ENCODE measurements around the gene GAS1.
A peak's percentile ranks its signal among the peaks of the same experiment; 100 is the strongest.

The GAS1 gene

DNA sequence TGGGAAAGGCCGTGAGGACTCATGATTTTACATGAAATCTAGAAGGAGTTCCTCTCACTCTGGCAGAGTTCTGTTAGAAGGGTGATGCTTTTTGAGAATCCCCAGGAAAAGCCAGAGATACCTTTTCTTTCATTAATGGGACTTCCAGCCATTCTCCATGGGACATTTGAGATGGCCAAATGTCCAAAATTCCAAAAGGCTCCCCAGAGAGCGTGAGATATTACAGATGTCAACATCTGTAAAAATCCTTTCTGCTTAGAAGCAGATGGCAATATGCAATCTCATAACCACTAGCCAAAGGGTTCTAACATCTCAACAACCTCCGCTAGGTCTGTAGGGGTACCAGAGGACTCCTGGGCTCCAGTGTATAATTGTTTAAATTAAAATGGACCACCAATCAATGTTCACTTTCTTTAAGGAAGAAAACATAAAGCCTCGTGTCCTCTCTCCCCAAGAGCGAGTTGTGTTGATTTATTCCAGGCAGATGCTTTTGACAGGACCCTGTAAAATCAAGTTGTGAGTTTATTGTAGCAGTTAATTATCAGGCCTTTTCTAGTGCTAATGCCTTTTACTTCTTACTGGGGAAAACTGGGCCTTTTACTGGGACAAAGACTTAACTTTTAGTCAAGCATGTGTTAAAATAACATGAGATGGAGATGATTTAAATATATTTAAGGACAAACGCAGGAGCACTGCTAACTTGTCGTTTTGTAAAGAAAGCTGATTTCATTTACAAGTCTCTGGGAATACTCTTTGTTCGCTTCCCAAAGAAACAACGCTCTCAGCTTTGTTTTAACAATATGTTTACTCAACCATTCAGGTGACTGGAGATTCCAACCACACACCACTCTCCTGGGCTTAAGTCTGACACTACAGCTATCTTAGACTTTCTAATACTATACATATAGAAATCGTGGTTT, 4.8 kb downstream of the GAS1 start:
- Histone ChIP-seq H3K27me3 (ENCODE audit: control insufficient read depth in 1 of 2, insufficient read depth in 2 of 2, low read length in 2 of 2) (no peaks in the 10 kb centered on the region), H3K27ac (ENCODE audit: low read depth, low read length) (peak overlapping the region; percentile 51), H3K4me1 (ENCODE audit: insufficient read depth, low read length) (peaks cover 21% of the 10 kb centered on the region), H3K36me3 (ENCODE audit: insufficient read depth, low read length) (peaks cover 8% of the 10 kb centered on the region), H3K4me3 (ENCODE audit: low read depth in 1 of 2, low read length in 2 of 2) (peak overlapping the region in 1 of 2 donors; percentile 47), H3K9me3 (ENCODE audit: low read length) (no peaks in the 10 kb centered on the region), H3K9ac (ENCODE audit: low read length) (no peak overlapping the region)

DNA sequence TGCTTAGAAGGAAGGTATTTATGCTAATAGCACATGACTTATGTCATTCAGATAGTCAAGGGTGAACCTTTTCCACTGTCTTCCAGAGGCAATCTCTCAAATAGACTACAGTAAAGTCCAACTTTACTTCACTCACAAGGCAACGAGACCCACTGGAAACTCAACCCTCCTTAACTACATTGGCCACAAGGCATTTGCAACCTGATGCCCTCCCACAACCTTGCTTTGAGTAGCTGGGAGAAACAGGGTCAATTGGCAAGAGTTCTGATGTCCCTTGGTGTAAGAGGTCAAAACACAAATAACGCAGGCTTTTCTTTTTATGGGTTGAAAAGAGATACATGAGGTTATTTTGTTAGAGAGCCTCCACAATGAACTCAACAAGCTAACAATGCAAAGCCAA, 6.1 kb downstream of the GAS1 start:
- Histone ChIP-seq H3K9me3 (ENCODE audit: low read length) (no peaks in the 10 kb centered on the region), H3K4me3 (ENCODE audit: low read depth in 1 of 2, low read length in 2 of 2) (no peak overlapping the region), H3K36me3 (ENCODE audit: insufficient read depth, low read length) (peaks cover 8% of the 10 kb centered on the region), H3K27ac (ENCODE audit: low read depth, low read length) (no peak overlapping the region), H3K4me1 (ENCODE audit: insufficient read depth, low read length) (peaks cover 21% of the 10 kb centered on the region), H3K9ac (ENCODE audit: low read length) (no peak overlapping the region), H3K27me3 (ENCODE audit: control insufficient read depth in 1 of 2, insufficient read depth in 2 of 2, low read length in 2 of 2) (no peaks in the 10 kb centered on the region)

DNA sequence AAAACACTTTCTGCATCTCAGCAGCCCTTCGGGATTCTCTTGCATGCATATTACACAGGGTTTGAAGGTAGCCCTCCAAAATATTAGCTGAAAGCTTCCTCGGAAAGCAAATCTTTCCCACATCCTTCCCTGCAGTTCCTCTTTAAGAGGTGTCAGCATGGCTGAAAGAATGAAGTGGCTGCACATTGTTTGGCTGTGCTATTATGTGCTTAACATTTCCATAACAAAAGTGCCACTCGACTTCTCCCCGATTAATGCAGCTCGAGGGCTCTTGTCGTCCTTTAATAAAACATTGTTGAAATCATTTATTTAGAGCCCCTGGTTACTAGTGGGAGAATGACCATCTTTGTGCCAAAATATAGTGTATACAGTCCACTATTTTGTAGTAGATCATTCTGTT, 6.5 kb downstream of the GAS1 start:
- Histone ChIP-seq H3K4me3 (ENCODE audit: low read depth in 1 of 2, low read length in 2 of 2) (no peak overlapping the region), H3K27me3 (ENCODE audit: control insufficient read depth in 1 of 2, insufficient read depth in 2 of 2, low read length in 2 of 2) (no peaks in the 10 kb centered on the region), H3K36me3 (ENCODE audit: insufficient read depth, low read length) (peaks cover 8% of the 10 kb centered on the region), H3K4me1 (ENCODE audit: insufficient read depth, low read length) (peaks cover 21% of the 10 kb centered on the region), H3K9me3 (ENCODE audit: low read length) (no peaks in the 10 kb centered on the region), H3K9ac (ENCODE audit: low read length) (no peak overlapping the region), H3K27ac (ENCODE audit: low read depth, low read length) (no peak overlapping the region)

- H3K9me3 ChIP-seq (ENCODE audit: low read length), result no peaks in the 10 kb centered on the region
- H3K27me3 ChIP-seq (ENCODE audit: control insufficient read depth in 1 of 2, insufficient read depth in 2 of 2, low read length in 2 of 2), result no peaks in the 10 kb centered on the region
- H3K36me3 ChIP-seq (ENCODE audit: insufficient read depth, low read length), result peaks cover 2% of the 10 kb centered on the region
- no peak overlapping the region for H3K9ac ChIP-seq (ENCODE audit: low read length)
- no peak overlapping the region for H3K4me3 ChIP-seq (ENCODE audit: low read depth in 1 of 2, low read length in 2 of 2)
- no peak overlapping the region for H3K27ac ChIP-seq (ENCODE audit: low read depth, low read length)
- H3K4me1 ChIP-seq (ENCODE audit: insufficient read depth, low read length), result peaks cover 21% of the 10 kb centered on the region
These were observed 7.4 kb downstream of the GAS1 start for GRCh38 chr9:86939891-86940290.

DNA sequence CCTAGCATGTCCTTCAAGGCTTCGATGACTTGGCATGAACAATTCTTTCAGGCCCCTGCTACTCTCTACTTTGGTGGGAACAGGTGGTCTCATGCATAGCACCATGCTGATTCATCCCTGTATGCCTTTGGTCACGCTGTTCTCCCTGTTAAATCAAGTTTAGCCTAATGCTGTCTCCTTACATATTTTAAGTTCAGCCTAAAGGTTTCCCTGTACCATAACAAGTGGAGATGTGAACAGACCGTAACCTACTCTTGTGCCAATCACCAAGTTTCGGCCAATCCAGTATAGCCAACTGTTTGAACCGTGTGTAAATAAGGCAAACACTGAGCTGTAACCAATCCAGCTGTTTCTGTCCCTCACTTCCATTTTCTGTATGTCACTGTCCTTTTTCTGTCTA, 8.0 kb downstream of the GAS1 start:
- H3K9ac ChIP-seq (ENCODE audit: low read length), result no peak overlapping the region
- no peaks in the 10 kb centered on the region for H3K27me3 ChIP-seq (ENCODE audit: control insufficient read depth in 1 of 2, insufficient read depth in 2 of 2, low read length in 2 of 2)
- H3K9me3 ChIP-seq (ENCODE audit: low read length), result no peaks in the 10 kb centered on the region
- H3K27ac ChIP-seq (ENCODE audit: low read depth, low read length), result no peak overlapping the region
- H3K4me1 ChIP-seq (ENCODE audit: insufficient read depth, low read length), result peaks cover 21% of the 10 kb centered on the region
- no peak overlapping the region for H3K4me3 ChIP-seq (ENCODE audit: low read depth in 1 of 2, low read length in 2 of 2)
- H3K36me3 ChIP-seq (ENCODE audit: insufficient read depth, low read length), result no peaks in the 10 kb centered on the region

DNA sequence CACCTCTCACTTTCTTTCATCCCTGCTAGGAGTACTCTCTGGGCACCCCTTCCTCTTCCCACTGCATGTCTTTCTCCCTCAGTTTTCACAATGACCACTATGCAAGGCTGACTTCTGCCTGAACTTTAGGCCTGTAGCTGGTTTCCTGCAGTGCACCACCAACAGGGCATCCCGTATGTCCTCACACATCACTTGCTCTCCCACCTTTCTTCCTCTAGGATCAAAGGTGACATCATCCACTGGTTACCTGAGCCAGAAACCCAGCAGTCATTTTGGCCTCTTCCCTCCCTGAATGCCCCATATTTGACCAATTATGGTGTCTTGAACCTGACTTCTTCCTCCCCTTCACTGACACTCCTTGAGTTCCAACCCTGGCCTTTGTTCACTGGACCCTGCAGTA, 8.5 kb downstream of the GAS1 start:
- Histone ChIP-seq H3K4me1 (ENCODE audit: insufficient read depth, low read length) (peaks cover 16% of the 10 kb centered on the region), H3K9ac (ENCODE audit: low read length) (no peak overlapping the region), H3K27ac (ENCODE audit: low read depth, low read length) (no peak overlapping the region), H3K4me3 (ENCODE audit: low read depth in 1 of 2, low read length in 2 of 2) (no peak overlapping the region), H3K36me3 (ENCODE audit: insufficient read depth, low read length) (no peaks in the 10 kb centered on the region), H3K9me3 (ENCODE audit: low read length) (no peaks in the 10 kb centered on the region), H3K27me3 (ENCODE audit: control insufficient read depth in 1 of 2, insufficient read depth in 2 of 2, low read length in 2 of 2) (no peaks in the 10 kb centered on the region)

DNA sequence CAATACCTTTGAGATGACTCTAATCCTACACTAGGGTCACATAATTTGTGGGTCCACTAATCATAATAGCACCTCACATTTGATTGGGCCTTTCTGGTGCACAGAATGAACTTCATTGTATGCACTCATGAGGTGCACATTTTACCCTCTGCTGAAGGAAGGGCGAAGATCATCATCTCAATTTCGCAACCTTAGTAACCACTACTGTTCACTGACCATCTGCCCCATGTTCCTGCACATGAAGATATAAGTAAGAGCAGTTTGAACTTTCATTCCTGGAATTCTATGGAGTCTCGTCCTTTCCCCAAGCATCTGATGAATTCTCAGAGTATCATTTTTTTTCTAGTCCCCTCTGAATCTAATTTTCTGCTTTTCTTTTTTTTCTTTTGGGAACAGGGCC, 21.2 kb downstream of the GAS1 start:
- no peaks in the 10 kb centered on the region for H3K27me3 ChIP-seq (ENCODE audit: control insufficient read depth in 1 of 2, insufficient read depth in 2 of 2, low read length in 2 of 2)
- H3K4me1 ChIP-seq (ENCODE audit: insufficient read depth, low read length), result no peaks in the 10 kb centered on the region
- H3K36me3 ChIP-seq (ENCODE audit: insufficient read depth, low read length), result no peaks in the 10 kb centered on the region
- no peak overlapping the region for H3K27ac ChIP-seq (ENCODE audit: low read depth, low read length)
- no peaks in the 10 kb centered on the region for H3K9me3 ChIP-seq (ENCODE audit: low read length)
- H3K9ac ChIP-seq (ENCODE audit: low read length), result no peak overlapping the region
- no peak overlapping the region for H3K4me3 ChIP-seq (ENCODE audit: low read depth in 1 of 2, low read length in 2 of 2)

DNA sequence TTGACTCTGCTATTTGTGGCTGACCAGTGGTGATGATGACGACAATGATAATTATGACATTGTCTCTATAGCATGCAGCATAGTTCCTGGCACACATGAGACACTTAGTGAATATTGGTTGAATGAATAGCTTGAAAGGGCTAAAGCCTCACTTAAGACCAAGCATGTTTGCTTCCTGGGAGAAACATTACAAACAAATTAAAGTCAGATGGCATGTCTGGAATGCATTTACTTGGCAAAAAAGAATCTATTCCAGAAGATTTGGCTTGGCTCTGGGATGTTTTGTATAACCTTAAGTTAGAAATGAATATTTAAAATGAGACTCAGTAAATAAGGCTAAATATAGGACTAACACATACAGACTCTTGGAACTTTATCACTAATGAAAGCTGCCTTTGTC, 21.6 kb downstream of the GAS1 start:
- no peaks in the 10 kb centered on the region for H3K36me3 ChIP-seq (ENCODE audit: insufficient read depth, low read length)
- no peak overlapping the region for H3K27ac ChIP-seq (ENCODE audit: low read depth, low read length)
- no peaks in the 10 kb centered on the region for H3K4me1 ChIP-seq (ENCODE audit: insufficient read depth, low read length)
- no peaks in the 10 kb centered on the region for H3K27me3 ChIP-seq (ENCODE audit: control insufficient read depth in 1 of 2, insufficient read depth in 2 of 2, low read length in 2 of 2)
- H3K9ac ChIP-seq (ENCODE audit: low read length), result no peak overlapping the region
- H3K4me3 ChIP-seq (ENCODE audit: low read depth in 1 of 2, low read length in 2 of 2), result no peak overlapping the region
- H3K9me3 ChIP-seq (ENCODE audit: low read length), result no peaks in the 10 kb centered on the region

GRCh38 chr9:86924206-86924605, 23.1 kb downstream of the GAS1 start:
- Histone ChIP-seq H3K9ac (ENCODE audit: low read length) (no peak overlapping the region), H3K36me3 (ENCODE audit: insufficient read depth, low read length) (no peaks in the 10 kb centered on the region), H3K27me3 (ENCODE audit: control insufficient read depth in 1 of 2, insufficient read depth in 2 of 2, low read length in 2 of 2) (no peaks in the 10 kb centered on the region), H3K4me1 (ENCODE audit: insufficient read depth, low read length) (no peaks in the 10 kb centered on the region), H3K27ac (ENCODE audit: low read depth, low read length) (no peak overlapping the region), H3K4me3 (ENCODE audit: low read depth in 1 of 2, low read length in 2 of 2) (no peak overlapping the region), H3K9me3 (ENCODE audit: low read length) (no peaks in the 10 kb centered on the region)

DNA sequence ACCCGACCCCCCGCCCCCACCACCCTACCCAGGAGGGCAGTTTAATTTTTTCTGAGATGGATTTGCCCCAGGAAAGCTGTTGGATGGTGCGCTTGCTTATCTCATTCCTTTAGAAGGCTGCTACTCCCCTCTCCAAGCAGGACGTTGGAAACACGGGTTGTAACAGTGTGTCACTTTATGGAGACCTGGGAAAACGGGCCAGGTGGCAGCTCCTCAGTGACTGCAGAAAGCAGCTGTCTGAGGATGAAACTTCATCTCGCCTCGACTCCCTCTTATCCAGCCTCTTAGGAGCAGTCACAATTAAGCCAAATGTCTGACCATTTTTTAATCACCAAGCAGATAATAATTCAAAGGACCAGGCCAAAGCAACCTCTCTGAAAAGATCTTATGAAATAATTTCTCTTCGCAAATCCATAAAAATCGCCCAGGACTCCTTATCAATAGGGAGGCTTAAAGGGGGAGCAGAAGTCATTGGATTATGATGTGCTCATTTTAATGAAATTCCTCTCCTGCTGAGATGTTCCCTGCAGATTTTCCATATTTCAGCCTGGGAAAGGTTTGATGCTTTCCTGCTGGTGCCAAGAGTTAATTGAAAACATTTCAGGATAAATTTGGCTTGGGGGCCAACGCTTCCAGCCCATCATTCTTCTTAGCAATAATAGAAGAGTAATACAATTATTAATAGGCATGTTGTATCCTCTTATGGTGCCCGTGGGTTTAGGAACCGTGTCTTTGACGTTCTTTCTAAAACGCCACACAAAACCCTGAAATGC, 26.0 kb downstream of the GAS1 start:
- H3K36me3 ChIP-seq (ENCODE audit: insufficient read depth, low read length), result no peaks in the 10 kb centered on the region
- no peaks in the 10 kb centered on the region for H3K4me1 ChIP-seq (ENCODE audit: insufficient read depth, low read length)
- H3K27ac ChIP-seq (ENCODE audit: low read depth, low read length), result no peak overlapping the region
- no peak overlapping the region for H3K9ac ChIP-seq (ENCODE audit: low read length)
- no peaks in the 10 kb centered on the region for H3K9me3 ChIP-seq (ENCODE audit: low read length)
- no peaks in the 10 kb centered on the region for H3K27me3 ChIP-seq (ENCODE audit: control insufficient read depth in 1 of 2, insufficient read depth in 2 of 2, low read length in 2 of 2)
- H3K4me3 ChIP-seq (ENCODE audit: low read depth in 1 of 2, low read length in 2 of 2), result no peak overlapping the region

GRCh38 chr9:86918556-86918955, 28.8 kb downstream of the GAS1 start:
- Histone ChIP-seq H3K9ac (ENCODE audit: low read length) (no peak overlapping the region), H3K4me1 (ENCODE audit: insufficient read depth, low read length) (no peaks in the 10 kb centered on the region), H3K27ac (ENCODE audit: low read depth, low read length) (no peak overlapping the region), H3K4me3 (ENCODE audit: low read depth in 1 of 2, low read length in 2 of 2) (no peak overlapping the region), H3K27me3 (ENCODE audit: control insufficient read depth in 1 of 2, insufficient read depth in 2 of 2, low read length in 2 of 2) (no peaks in the 10 kb centered on the region), H3K36me3 (ENCODE audit: insufficient read depth, low read length) (no peaks in the 10 kb centered on the region), H3K9me3 (ENCODE audit: low read length) (no peaks in the 10 kb centered on the region)
